HCT116 (cell line): ENCODE measurements around the gene PEX19. TPM values are rescaled to one million over a fixed set of nuclear protein-coding genes. Genes with fewer than 3 reads are reported as not detected.

Experiments
- ATAC-seq: fragments of 200-7000 bp; cut with Tn5 transposase; 2 replicates; pipeline ENCODE4 v1.9.1; 2020; ENCODE audit warnings: mild to moderate bottlenecking, moderate library complexity
- BruUV-seq: library from RNA; stranded (reverse); fragments of 400-500 nt; replicated peaks from 2 replicates; lab custom pipeline; 2021; lab: Mats Ljungman, UMichigan
- CTCF ChIA-PET: fragments of 300-600 bp; sonication (Branson Sonifier 250); formaldehyde crosslinking; loops from one replicate; lab custom pipeline; 2021; ENCODE audit warnings: antibody characterized with exemption; lab: Charles Lee
- POLR2A ChIA-PET: fragments of 300-600, 350-600 bp; sonication (Branson Sonifier 250); formaldehyde crosslinking; loops from one replicate; lab custom pipeline; 2021; ENCODE audit warnings: antibody characterized with exemption; lab: Charles Lee
- RAD21 ChIA-PET, 2 experiments: fragments of 300-600 bp; sonication (Branson Sonifier 250); formaldehyde crosslinking; loops; one replicate each; lab custom pipeline; 2023; ENCODE audit warnings: low total read pairs in 2 of 2; ENCODE audit not compliant: uncharacterized antibody in 2 of 2, unreplicated experiment in 2 of 2, low non-redundant PET in 1 of 2; lab: Charles Lee
- DNase-seq: peaks from one replicate; pipeline ENCODE4 v3.0.0-alpha.2; 2010; ENCODE audit warnings: low read depth, low spot score
- H2AFZ ChIP-seq: fragments of 200-600 bp; shearing (Covaris generic), sonication (generic); 2 replicates; pipeline ENCODE4 v1.6.1; 2017; ENCODE audit warnings: low read depth, mixed run types, mixed read lengths, antibody characterized with exemption, low read length; ENCODE audit not compliant: poor library complexity, severe bottlenecking
- H3K27ac ChIP-seq: 2 replicates; pipeline ENCODE4 v1.5.1; 2012; ENCODE audit warnings: low read depth, low read length
- H3K27me3 ChIP-seq: fragments of 200-600 bp; sonication (generic); 2 replicates; pipeline ENCODE4 v1.6.1; 2016; ENCODE audit warnings: mixed run types, low read length, mixed read lengths; ENCODE audit not compliant: insufficient read depth
- H3K36me3 ChIP-seq, 2 experiments: fragments of 200-500 bp in 1 of 2; fragments of 200-600 bp in 1 of 2; sonication (Bioruptor generic) in 1 of 2; sonication (generic) in 1 of 2; 2 replicates each; pipeline versions ENCODE4 v1.5.1 to v1.6.1; 2014 to 2016; ENCODE audit warnings: low read length in 2 of 2, inconsistent platforms in 1 of 2, mixed read lengths in 1 of 2, mixed run types in 1 of 2; ENCODE audit not compliant: insufficient read depth in 2 of 2, control insufficient read depth in 1 of 2
- H3K4me1 ChIP-seq, 2 experiments: fragments of 200-600 bp in 1 of 2; sonication (generic) in 1 of 2; 2 replicates each; pipeline versions ENCODE4 v1.5.1 to v1.6.1; 2012 to 2017; ENCODE audit warnings: low read length in 2 of 2, inconsistent platforms in 1 of 2, mild to moderate bottlenecking in 1 of 2, mixed read lengths in 1 of 2, mixed run types in 1 of 2, moderate library complexity in 1 of 2; ENCODE audit not compliant: insufficient read depth in 2 of 2, control insufficient read depth in 1 of 2
- H3K4me2 ChIP-seq: fragments of 200-600 bp; sonication (generic); 2 replicates; pipeline ENCODE4 v1.6.1; 2017; ENCODE audit warnings: mixed run types, low read length, mixed read lengths
- H3K4me3 ChIP-seq, 2 experiments: fragments of 200-600 bp in 1 of 2; sonication (generic) in 1 of 2; replicated peaks in 1 of 2; 2 replicates each; pipeline ENCODE4 v1.5.1; 2011 to 2016; ENCODE audit warnings: low read length in 2 of 2, control low read depth in 1 of 2, low read depth in 1 of 2, mild to moderate bottlenecking in 1 of 2, mixed read lengths in 1 of 2, mixed run types in 1 of 2
- H3K79me2 ChIP-seq: fragments of 200-600 bp; sonication (generic); 2 replicates; pipeline ENCODE4 v1.6.1; 2017; ENCODE audit warnings: mild to moderate bottlenecking, mixed run types, low read length, moderate library complexity, mixed read lengths; ENCODE audit not compliant: insufficient read depth
- H3K9ac ChIP-seq: fragments of 200-600 bp; sonication (generic); 2 replicates; pipeline ENCODE4 v1.6.1; 2016; ENCODE audit warnings: low read length, mixed read lengths
- H3K9me2 ChIP-seq: fragments of 200-600 bp; sonication (generic), shearing (Covaris generic); 2 replicates; pipeline ENCODE4 v1.6.1; 2017; ENCODE audit warnings: mixed run types, mild to moderate bottlenecking, moderate library complexity; ENCODE audit not compliant: insufficient read depth
- H3K9me3 ChIP-seq, 2 experiments: fragments of 200-500 bp in 1 of 2; fragments of 200-600 bp in 1 of 2; sonication (Bioruptor generic) in 1 of 2; sonication (generic) in 1 of 2; 2 replicates each; pipeline ENCODE4 v1.6.1; 2014 to 2017; ENCODE audit warnings: low read length in 2 of 2, mixed read lengths in 2 of 2, inconsistent platforms in 1 of 2, low read depth in 1 of 2, mild to moderate bottlenecking in 1 of 2, mixed run types in 1 of 2, moderate library complexity in 1 of 2; ENCODE audit not compliant: control insufficient read depth in 1 of 2, insufficient read depth in 1 of 2
- H4K20me1 ChIP-seq: fragments of 200-600 bp; sonication (generic), shearing (Covaris generic); 2 replicates; pipeline ENCODE4 v1.6.1; 2017; ENCODE audit warnings: mixed run types, mild to moderate bottlenecking, moderate library complexity; ENCODE audit not compliant: insufficient read depth
- CBX3 ChIP-seq: IDR thresholded peaks from 2 replicates; pipeline ENCODE4 v1.6.1; 2012; ENCODE audit warnings: low read depth
- CEBPB ChIP-seq: IDR thresholded peaks from 2 replicates; pipeline ENCODE4 v1.6.1; 2012; ENCODE audit warnings: low read depth
- CTCF ChIP-seq, 3 experiments: fragments of 200-600 bp in 1 of 3; sonication (generic) in 1 of 3; IDR thresholded peaks in 2 of 3; conservative IDR thresholded peaks in 1 of 3; 2 replicates each; pipeline ENCODE4 v1.5.1; 2012 to 2017; ENCODE audit warnings: low read depth in 2 of 3, low read length in 2 of 3, antibody characterized with exemption in 1 of 3, borderline replicate concordance in 1 of 3, control low read depth in 1 of 3, mild to moderate bottlenecking in 1 of 3, mixed read lengths in 1 of 3, mixed run types in 1 of 3, moderate library complexity in 1 of 3; ENCODE audit not compliant: insufficient read depth in 1 of 3
- EZH2phosphoT487 ChIP-seq: fragments of 200-600 bp; IDR thresholded peaks from 2 replicates; pipeline ENCODE4 v1.6.1; 2018; ENCODE audit warnings: antibody characterized with exemption, borderline replicate concordance
- FOSL1 ChIP-seq: IDR thresholded peaks from 2 replicates; pipeline ENCODE4 v1.6.1; 2012; ENCODE audit warnings: low read depth
- POLR2AphosphoS5 ChIP-seq: IDR thresholded peaks from 2 replicates; pipeline ENCODE4 v1.6.1; 2011; ENCODE audit warnings: mild to moderate bottlenecking, low read depth, low read length, moderate library complexity
- RAD21 ChIP-seq: IDR thresholded peaks from 2 replicates; pipeline ENCODE4 v1.6.1; 2012; ENCODE audit warnings: low read depth, mild to moderate bottlenecking
- SP1 ChIP-seq: IDR thresholded peaks from 2 replicates; pipeline ENCODE4 v1.6.1; 2012; ENCODE audit warnings: low read depth
- SRF ChIP-seq: IDR thresholded peaks from 2 replicates; pipeline ENCODE4 v1.6.1; 2012; ENCODE audit warnings: low read depth
- ZBTB33 ChIP-seq: IDR thresholded peaks from 2 replicates; pipeline ENCODE4 v1.6.1; 2011; ENCODE audit warnings: mild to moderate bottlenecking, low read length, moderate library complexity; ENCODE audit not compliant: insufficient replicate concordance; ENCODE audit errors: extremely low read depth
- ZFX ChIP-seq: fragments of 450-650 bp; IDR thresholded peaks from 2 replicates; pipeline ENCODE4 v1.6.1; 2017
- intact Hi-C: fragments of 100-400 bp; cut with micrococcal nuclease; formaldehyde crosslinking; loops from 2 replicates; pipeline ENCODE4 v1.10.0; 2022
- total RNA-seq: library from RNA; stranded (reverse); gene quantifications from one replicate; pipeline ENCODE4 v1.2.1, GENCODE V29; 2021; ENCODE audit not compliant: unreplicated experiment
- TF ChIP-seq, protein P1 (sequence below): IDR thresholded peaks from 2 replicates; pipeline ENCODE4 v1.6.1; 2012; ENCODE audit warnings: low read depth

Gene PEX19
- total RNA-seq, 1 experiment from 2014 or later: 35.9 TPM

- CTCF ChIA-PET: no interaction called here
Observed at GRCh38 chr1:160271025-160271424, 13.9 kb downstream of the PEX19 start.

More at GRCh38 chr1:160271025-160271424, 13.9 kb downstream of the PEX19 start:
- H3K79me2 ChIP-seq: no peaks in the 10 kb centered on the region
- H4K20me1 ChIP-seq: no peaks in the 10 kb centered on the region
- no peak for DNase-seq
- H3K9me3 ChIP-seq: no peaks in the 10 kb centered on the region
- TF ChIP-seq RAD21 (no peak), ZBTB33 (no peak), POLR2AphosphoS5 (no peak), CBX3 (no peak), SRF (no peak), ZFX (no peak), EZH2phosphoT487 (no peak), FOSL1 (no peak), CEBPB (no peak), CTCF (IDR thresholded peaks at IDR 0.05 in 2 of 3, conservative IDR thresholded peaks at IDR 0.05 in 1 of 3; ENCODE audit: borderline replicate concordance in 1 of 3, insufficient read depth in 1 of 3, low read depth in 2 of 3, low read length in 2 of 3) (no peak), SP1 (no peak)
- TF ChIP-seq, protein P1, sequence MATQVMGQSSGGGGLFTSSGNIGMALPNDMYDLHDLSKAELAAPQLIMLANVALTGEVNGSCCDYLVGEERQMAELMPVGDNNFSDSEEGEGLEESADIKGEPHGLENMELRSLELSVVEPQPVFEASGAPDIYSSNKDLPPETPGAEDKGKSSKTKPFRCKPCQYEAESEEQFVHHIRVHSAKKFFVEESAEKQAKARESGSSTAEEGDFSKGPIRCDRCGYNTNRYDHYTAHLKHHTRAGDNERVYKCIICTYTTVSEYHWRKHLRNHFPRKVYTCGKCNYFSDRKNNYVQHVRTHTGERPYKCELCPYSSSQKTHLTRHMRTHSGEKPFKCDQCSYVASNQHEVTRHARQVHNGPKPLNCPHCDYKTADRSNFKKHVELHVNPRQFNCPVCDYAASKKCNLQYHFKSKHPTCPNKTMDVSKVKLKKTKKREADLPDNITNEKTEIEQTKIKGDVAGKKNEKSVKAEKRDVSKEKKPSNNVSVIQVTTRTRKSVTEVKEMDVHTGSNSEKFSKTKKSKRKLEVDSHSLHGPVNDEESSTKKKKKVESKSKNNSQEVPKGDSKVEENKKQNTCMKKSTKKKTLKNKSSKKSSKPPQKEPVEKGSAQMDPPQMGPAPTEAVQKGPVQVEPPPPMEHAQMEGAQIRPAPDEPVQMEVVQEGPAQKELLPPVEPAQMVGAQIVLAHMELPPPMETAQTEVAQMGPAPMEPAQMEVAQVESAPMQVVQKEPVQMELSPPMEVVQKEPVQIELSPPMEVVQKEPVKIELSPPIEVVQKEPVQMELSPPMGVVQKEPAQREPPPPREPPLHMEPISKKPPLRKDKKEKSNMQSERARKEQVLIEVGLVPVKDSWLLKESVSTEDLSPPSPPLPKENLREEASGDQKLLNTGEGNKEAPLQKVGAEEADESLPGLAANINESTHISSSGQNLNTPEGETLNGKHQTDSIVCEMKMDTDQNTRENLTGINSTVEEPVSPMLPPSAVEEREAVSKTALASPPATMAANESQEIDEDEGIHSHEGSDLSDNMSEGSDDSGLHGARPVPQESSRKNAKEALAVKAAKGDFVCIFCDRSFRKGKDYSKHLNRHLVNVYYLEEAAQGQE: no peak
- no peaks in the 10 kb centered on the region for H3K4me1 ChIP-seq
- H3K9ac ChIP-seq: no peak overlapping the region
- H2AFZ ChIP-seq: no peak overlapping the region
- no TSS peak for BruUV-seq
- 0 out of 4 replicates have a peak, but pooled peaks cover 0 to 2% of the 10 kb centered on the region in 2 experiments for H3K36me3 ChIP-seq
- H3K9me2 ChIP-seq: no peaks in the 10 kb centered on the region
- no peak for ATAC-seq
- POLR2A ChIA-PET: no interaction called here
- H3K27me3 ChIP-seq: no peaks in the 10 kb centered on the region
- H3K4me2 ChIP-seq: no peak overlapping the region
- intact Hi-C loops: no loop called here
- RAD21 ChIA-PET: no interaction called here
- no peak overlapping the region for H3K4me3 ChIP-seq
- H3K27ac ChIP-seq: no peak overlapping the region
